ENCODE results near the gene LGMN.

The LGMN gene

GRCh38 chr14:92670643-92671366 lies 77.6 kb downstream of the LGMN start:
- no peak for DNase-seq

- DNase-seq = no peak
Observed at GRCh38 chr14:92670160-92670559, 78.3 kb downstream of the LGMN start.

GRCh38 chr14:92668276-92668973 lies 80.0 kb downstream of the LGMN start:
- no peak for DNase-seq

- no peak for DNase-seq
Observed at GRCh38 chr14:92666251-92666650, 82.2 kb downstream of the LGMN start.

GRCh38 chr14:92665661-92666110 lies 82.7 kb downstream of the LGMN start:
- no peak for DNase-seq

- DNase-seq = no peak
Observed at GRCh38 chr14:92663049-92663448, 85.4 kb downstream of the LGMN start.

- DNase-seq = no peak
Observed at GRCh38 chr14:92660571-92660970, 87.9 kb downstream of the LGMN start.

- no peak for DNase-seq
Observed at GRCh38 chr14:92659765-92660561, 88.5 kb downstream of the LGMN start.

- no peak for DNase-seq
Observed at GRCh38 chr14:92658684-92659083, 89.7 kb downstream of the LGMN start.

GRCh38 chr14:92658160-92658559 lies 90.3 kb downstream of the LGMN start:
- no peak for DNase-seq

GRCh38 chr14:92657457-92658142 lies 90.8 kb downstream of the LGMN start:
- no peak for DNase-seq

GRCh38 chr14:92656306-92657081 lies 91.9 kb downstream of the LGMN start:
- no peak for DNase-seq

- DNase-seq = no peak
Observed at GRCh38 chr14:92655419-92656201, 92.8 kb downstream of the LGMN start.

- no peak for DNase-seq
Observed at GRCh38 chr14:92654239-92654901, 94.1 kb downstream of the LGMN start.
